Cardiac septum (tissue), 1 donor: ENCODE results near the gene CCT8. TPM values are rescaled to one million over a fixed set of nuclear protein-coding genes. Genes with fewer than 3 reads are reported as not detected.

ENCODE experiments used
- DNase-seq: peaks from one replicate; pipeline ENCODE4 v3.0.0-alpha.2; 2020; ENCODE audit warnings: low spot score
- intact Hi-C: fragments of 100-400 bp; cut with DNase I; formaldehyde crosslinking; loops from one replicate; pipeline ENCODE4 v1.14.0; 2022
- long read RNA-seq: library from polyadenylated mRNA; unstranded; transcript quantifications from one replicate; pipeline ENCODE4 v2.0.0, GENCODE V29; 2021
- total RNA-seq: library from RNA; stranded (reverse); fragmentation: NEBNext Ultra II Directional; extraction: Animal tissue kit (Norgen Biotek cat#: 25700); gene quantifications from one replicate; pipeline ENCODE4 v1.2.1, GENCODE V29; 2021
- donor health status: DM: no; HTN: no; CAD: no.

The CCT8 gene, protein sequence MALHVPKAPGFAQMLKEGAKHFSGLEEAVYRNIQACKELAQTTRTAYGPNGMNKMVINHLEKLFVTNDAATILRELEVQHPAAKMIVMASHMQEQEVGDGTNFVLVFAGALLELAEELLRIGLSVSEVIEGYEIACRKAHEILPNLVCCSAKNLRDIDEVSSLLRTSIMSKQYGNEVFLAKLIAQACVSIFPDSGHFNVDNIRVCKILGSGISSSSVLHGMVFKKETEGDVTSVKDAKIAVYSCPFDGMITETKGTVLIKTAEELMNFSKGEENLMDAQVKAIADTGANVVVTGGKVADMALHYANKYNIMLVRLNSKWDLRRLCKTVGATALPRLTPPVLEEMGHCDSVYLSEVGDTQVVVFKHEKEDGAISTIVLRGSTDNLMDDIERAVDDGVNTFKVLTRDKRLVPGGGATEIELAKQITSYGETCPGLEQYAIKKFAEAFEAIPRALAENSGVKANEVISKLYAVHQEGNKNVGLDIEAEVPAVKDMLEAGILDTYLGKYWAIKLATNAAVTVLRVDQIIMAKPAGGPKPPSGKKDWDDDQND
- total RNA-seq, result 116 TPM
- long read RNA-seq, transcript CCT8-201 (15 exons, 2,005 nt), result major isoform, 188 of 215 reads
- long read RNA-seq, partial matches to known transcripts, result 19 of 215 reads
- long read RNA-seq, other reads (novel, unspliced or antisense), result 8 of 215 reads

DNA sequence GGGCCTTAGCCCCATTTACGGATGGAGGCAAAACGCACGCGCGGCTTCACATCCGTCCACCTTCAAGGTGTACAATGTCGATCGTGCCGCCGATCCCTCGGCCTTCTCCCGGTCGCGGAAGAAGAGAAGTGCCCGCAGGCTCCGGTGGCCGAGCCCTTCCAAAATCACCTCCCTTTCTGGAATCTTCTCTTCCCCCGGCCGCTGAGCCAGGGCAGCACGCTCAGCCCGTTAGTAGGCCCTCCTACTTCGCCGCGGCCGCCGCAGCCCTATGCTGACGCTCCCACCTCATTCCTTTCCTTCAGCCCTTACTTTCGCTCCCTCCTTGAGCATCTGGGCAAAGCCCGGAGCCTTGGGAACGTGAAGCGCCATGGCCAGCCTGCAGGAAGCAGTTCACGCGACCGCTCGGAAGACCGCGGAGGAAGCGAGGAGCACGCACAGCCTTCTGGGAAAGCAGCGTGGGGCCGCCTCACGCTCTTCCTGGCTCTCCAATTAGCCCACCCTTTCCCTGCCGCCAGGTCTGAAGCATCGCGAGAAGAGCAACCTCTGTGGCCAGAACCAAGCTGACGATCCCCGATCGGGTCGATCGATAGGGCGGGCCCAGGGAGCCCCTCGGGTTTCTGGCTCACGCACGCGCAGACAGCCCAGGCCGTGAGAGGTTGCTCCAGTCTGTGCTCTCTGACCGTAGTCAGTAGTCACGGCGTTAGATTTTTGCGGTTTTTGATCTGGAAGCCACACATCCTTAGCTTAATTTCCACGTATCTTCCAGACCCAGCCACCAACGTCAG lies at the start of gene CCT8:
CCT8 (minus strand) TSS at position 427 of the 785 bp plus-strand sequence; CDS start at position 369, 58 bp downstream.
- intact Hi-C loops, result loop anchor here (2.0 to 5.0 kb wide), 2 partner anchors 51 to 71 kb away; partner anchors contain the start of gene USP16
- peak; percentile 99 for DNase-seq

GRCh38 chr21:29121759-29122158 lies 48.3 kb upstream of the CCT8 start:
- intact Hi-C loops, result no loop called here
- DNase-seq, result no peak

DNA sequence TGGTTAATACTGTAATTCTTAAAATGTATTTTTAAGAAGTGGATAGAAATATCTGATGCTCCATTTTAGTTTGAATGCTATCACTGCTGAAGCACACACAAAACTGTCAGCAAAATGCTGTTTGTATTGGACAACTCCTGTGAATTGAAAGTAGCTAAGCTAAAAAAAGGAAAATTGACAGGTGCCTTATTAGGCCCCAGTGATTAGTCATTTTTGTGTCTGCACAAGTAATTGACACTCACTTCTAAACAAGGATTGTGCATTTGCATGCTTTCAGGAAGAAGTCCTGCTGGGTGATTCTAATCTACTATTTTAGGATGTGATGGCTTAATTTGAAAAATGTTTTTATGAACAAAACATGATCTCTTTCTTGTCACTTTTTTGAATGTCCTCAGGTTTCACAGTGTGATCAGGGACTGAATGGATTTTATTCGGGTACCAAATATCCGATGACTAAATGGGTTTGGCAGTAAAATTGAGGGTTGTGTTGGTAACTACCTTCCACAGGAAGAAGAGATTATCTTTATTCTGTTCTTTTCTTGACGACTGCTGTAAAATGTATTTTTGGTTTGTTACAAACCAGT lies 44.0 kb upstream of the CCT8 start:
- intact Hi-C loops, result no loop called here
- no peak for DNase-seq

DNA sequence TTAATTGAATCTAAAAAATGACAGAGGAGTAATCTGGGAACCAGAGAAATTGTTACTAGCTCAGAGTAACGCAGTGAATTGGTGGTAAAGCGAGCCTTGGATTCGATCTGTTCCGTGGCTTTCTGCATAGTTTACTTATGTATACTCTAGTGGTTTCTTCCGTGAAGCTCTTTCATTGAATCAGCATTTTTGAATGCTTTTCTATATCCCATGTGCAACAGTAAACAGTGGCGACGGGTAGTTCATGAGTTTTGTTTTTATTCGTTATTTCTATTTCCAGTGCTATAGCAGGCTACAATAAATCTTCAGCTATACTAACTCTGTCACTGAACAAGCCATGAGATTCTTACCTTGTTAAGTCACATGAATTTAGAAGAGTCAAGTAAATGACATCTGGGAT lies 42.5 kb upstream of the CCT8 start:
- DNase-seq, result no peak
- intact Hi-C loops, result no loop called here

- intact Hi-C loops, result no loop called here
- no peak for DNase-seq
Measured at GRCh38 chr21:29114765-29115500, 41.5 kb upstream of the CCT8 start.

GRCh38 chr21:29105218-29105617 lies 31.8 kb upstream of the CCT8 start:
- intact Hi-C loops, result no loop called here
- no peak for DNase-seq

- DNase-seq, result no peak
- intact Hi-C loops, result no loop called here
Measured at GRCh38 chr21:29104239-29104708, 30.8 kb upstream of the CCT8 start.

DNA sequence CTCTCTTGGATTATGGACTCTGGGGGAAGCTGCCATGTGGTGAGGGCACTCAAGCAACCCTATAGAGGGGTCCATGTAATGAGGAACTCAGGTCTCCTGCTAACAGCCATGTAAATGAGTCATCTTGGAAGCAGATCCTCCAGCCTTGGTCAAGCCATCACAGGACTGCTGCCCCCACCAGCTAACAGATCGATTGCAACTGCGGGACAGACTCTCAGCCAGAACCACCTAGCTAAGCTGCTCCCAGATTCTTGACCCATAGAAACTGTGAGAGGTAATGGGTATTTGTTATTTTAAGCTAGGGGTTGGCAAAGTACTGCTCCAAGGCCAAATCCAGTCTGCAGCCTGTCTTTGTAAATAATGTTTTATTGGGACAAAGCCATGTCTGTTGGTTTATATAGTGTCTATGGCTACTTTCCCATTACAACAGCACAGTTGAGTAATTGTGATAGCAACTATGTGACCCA lies 29.4 kb upstream of the CCT8 start:
- DNase-seq, result no peak
- intact Hi-C loops, result no loop called here

GRCh38 chr21:29098156-29098555 lies 24.7 kb upstream of the CCT8 start:
- DNase-seq, result no peak
- intact Hi-C loops, result no loop called here

- DNase-seq, result no peak
- intact Hi-C loops, result no loop called here
Measured at GRCh38 chr21:29096218-29097015, 23.0 kb upstream of the CCT8 start.

GRCh38 chr21:29092102-29092959 lies 18.9 kb upstream of the CCT8 start:
- intact Hi-C loops, result no loop called here
- no peak for DNase-seq

DNA sequence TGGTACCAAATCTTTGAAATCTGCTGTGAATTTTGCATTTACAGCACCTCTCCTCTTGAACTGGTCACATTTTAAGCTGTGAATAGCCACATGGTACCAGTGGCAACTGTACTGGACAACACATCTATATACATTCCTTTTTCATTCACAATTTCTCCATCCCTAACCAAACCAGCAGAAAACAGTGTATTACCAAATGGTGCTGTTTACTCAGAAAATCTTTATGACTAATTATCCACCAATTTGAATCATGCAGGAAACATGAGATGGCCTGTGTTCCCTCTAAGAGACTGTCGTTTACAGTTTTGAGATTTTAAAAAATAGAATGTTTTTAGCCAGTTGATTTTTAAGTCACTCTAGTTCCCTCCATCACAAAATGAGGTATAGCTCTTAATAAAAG lies 17.6 kb upstream of the CCT8 start:
- intact Hi-C loops, result loop anchor here (2.0 kb wide), 1 partner anchor 282 kb away; no protein-coding TSS in a partner anchor
- DNase-seq, result no peak

GRCh38 chr21:29085106-29085752 lies 11.8 kb upstream of the CCT8 start:
- DNase-seq, result no peak
- intact Hi-C loops, result loop anchor here (5.0 kb wide), 1 partner anchor 77 kb away; no protein-coding TSS in a partner anchor

DNA sequence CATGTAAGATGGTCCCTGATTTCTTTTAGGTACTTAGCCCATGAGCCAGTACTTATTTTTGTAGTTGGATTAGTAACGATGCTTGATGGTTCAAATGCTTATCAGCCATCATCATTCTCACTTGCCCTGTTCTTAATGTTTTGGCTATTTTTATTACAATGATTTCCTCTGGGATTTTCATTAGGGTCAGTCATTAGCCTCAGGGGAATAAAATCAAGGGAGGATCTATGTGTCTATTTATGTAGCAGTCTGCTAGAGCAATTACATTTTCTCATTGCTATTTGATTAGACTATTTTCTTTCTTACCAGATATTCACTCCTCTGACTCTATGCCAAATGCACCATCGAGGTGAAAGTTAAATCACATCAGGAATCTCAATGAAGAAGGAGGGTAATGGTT lies 10.9 kb upstream of the CCT8 start:
- no peak for DNase-seq
- intact Hi-C loops, result no loop called here

DNA sequence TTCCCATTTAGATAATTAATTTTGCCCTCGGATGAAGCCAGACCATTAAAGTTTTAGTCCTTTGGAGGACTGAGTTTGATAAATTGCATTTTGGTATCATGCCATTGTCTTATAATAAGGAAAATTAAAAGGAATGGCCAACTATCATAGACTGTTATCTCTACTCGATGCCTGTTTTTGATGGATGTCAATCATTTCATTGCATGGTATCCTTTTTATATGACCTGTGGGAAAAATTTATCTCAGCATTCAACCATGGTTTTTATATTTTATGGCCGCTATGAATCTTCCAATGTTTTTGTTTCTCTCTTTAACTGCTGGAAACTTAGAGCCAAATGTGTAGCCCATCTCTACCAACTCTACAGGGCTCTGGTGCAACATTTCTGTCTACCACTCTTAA lies 9.9 kb upstream of the CCT8 start:
- intact Hi-C loops, result no loop called here

GRCh38 chr21:29082046-29082815 lies 8.8 kb upstream of the CCT8 start:
- no peak for DNase-seq
- intact Hi-C loops, result no loop called here

More for the DNA sequence above, 9.9 kb upstream of the CCT8 start:
- no peak for DNase-seq
